ENCODE data around the gene CWC22.

The CWC22 gene

GRCh38 chr2:179913809-179914208 is 93.3 kb downstream of the CWC22 start:
- Histone ChIP-seq H3K4me3 (replicated peaks; ENCODE audit: insufficient read depth, low read length) (no peak overlapping the region), H3K27me3 (ENCODE audit: insufficient read depth, poor library complexity, severe bottlenecking) (no peaks in the 10 kb centered on the region), H3K27ac (replicated peaks) (no peak overlapping the region)
- no peak for TF ChIP-seq GABPA (IDR thresholded peaks at IDR 0.05; ENCODE audit: low read depth)
- no peak for TF ChIP-seq POLR2AphosphoS5 (IDR thresholded peaks at IDR 0.05; ENCODE audit: low read depth)
- TF ChIP-seq SPI1 (IDR thresholded peaks at IDR 0.05; ENCODE audit: borderline replicate concordance, low read depth), result no peak
- no peak for TF ChIP-seq REST (IDR thresholded peaks at IDR 0.05; ENCODE audit: insufficient replicate concordance, low read depth)
- TF ChIP-seq, protein P1, sequence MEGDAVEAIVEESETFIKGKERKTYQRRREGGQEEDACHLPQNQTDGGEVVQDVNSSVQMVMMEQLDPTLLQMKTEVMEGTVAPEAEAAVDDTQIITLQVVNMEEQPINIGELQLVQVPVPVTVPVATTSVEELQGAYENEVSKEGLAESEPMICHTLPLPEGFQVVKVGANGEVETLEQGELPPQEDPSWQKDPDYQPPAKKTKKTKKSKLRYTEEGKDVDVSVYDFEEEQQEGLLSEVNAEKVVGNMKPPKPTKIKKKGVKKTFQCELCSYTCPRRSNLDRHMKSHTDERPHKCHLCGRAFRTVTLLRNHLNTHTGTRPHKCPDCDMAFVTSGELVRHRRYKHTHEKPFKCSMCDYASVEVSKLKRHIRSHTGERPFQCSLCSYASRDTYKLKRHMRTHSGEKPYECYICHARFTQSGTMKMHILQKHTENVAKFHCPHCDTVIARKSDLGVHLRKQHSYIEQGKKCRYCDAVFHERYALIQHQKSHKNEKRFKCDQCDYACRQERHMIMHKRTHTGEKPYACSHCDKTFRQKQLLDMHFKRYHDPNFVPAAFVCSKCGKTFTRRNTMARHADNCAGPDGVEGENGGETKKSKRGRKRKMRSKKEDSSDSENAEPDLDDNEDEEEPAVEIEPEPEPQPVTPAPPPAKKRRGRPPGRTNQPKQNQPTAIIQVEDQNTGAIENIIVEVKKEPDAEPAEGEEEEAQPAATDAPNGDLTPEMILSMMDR (IDR thresholded peaks at IDR 0.05; ENCODE audit: insufficient read depth, low read length), result no peak
- no peak for DNase-seq (ENCODE audit: low read depth in 1 of 2, low spot score in 1 of 2)

DNA sequence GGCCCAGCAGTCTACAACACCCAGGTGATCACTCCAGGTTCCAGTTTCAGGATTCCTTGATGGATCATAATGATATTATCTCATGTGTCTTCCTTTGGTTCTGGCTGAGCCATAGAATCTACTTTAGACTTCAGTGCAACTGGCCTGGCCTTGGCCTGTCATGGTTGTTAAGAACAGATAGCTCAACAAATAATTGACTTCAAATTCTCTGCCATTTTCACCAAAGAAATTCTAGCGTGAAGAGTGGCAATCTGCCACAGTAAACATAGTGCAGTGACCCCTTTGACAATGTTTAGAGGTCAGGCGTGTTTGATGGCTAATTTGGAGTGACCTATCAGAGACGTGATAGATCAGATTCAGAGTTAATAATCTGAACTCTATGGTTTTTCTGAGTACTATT is 95.5 kb downstream of the CWC22 start:
- no peak for DNase-seq (ENCODE audit: low read depth in 1 of 2, low spot score in 1 of 2)
- TF ChIP-seq, protein P1 (IDR thresholded peaks at IDR 0.05; ENCODE audit: insufficient read depth, low read length), result no peak
- TF ChIP-seq SPI1 (IDR thresholded peaks at IDR 0.05; ENCODE audit: borderline replicate concordance, low read depth) (no peak), GABPA (IDR thresholded peaks at IDR 0.05; ENCODE audit: low read depth) (no peak), REST (IDR thresholded peaks at IDR 0.05; ENCODE audit: insufficient replicate concordance, low read depth) (no peak), POLR2AphosphoS5 (IDR thresholded peaks at IDR 0.05; ENCODE audit: low read depth) (no peak)
- Histone ChIP-seq H3K27ac (replicated peaks) (no peak overlapping the region), H3K4me3 (replicated peaks; ENCODE audit: insufficient read depth, low read length) (no peak overlapping the region), H3K27me3 (ENCODE audit: insufficient read depth, poor library complexity, severe bottlenecking) (peaks cover 2% of the 10 kb centered on the region)

DNA sequence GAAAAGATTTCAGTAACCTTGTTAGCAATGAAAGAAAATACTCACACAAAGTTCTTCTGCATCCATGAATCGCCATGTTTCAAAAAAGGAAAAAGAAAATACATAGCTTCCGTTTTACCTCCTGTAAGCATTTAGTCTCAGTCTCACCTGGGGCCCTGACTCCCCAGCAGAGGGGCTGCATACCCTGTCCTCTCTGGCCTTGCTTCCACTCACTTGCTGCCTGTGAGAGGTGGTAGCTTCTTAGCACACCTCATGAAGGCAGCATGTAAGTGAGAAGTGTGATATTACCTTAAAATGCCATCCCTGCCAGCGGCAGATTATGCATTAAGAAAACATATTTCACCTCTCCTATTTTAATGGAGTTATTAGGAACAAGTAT is 96.4 kb downstream of the CWC22 start:
- TF ChIP-seq, protein P1 (IDR thresholded peaks at IDR 0.05; ENCODE audit: insufficient read depth, low read length), result no peak
- TF ChIP-seq POLR2AphosphoS5 (IDR thresholded peaks at IDR 0.05; ENCODE audit: low read depth) (no peak), GABPA (IDR thresholded peaks at IDR 0.05; ENCODE audit: low read depth) (no peak), REST (IDR thresholded peaks at IDR 0.05; ENCODE audit: insufficient replicate concordance, low read depth) (no peak), SPI1 (IDR thresholded peaks at IDR 0.05; ENCODE audit: borderline replicate concordance, low read depth) (no peak)
- no peak overlapping the region for H3K4me3 ChIP-seq (replicated peaks; ENCODE audit: insufficient read depth, low read length)
- no peak for DNase-seq (ENCODE audit: low read depth in 1 of 2, low spot score in 1 of 2)
- peaks cover 2% of the 10 kb centered on the region for H3K27me3 ChIP-seq (ENCODE audit: insufficient read depth, poor library complexity, severe bottlenecking)
- H3K27ac ChIP-seq (replicated peaks), result no peak overlapping the region
